DOHH2 (cell line): ENCODE measurements around the gene CHN2.

Experiments
- H3F3A ChIP-seq: fragments of 200-600 bp; sonication (generic), shearing (Covaris generic); 2 replicates; pipeline ENCODE4 v1.6.0; 2016; ENCODE audit warnings: antibody characterized with exemption, mild to moderate bottlenecking; ENCODE audit not compliant: control insufficient read depth, insufficient read depth
- H3K27ac ChIP-seq: fragments of 200-600 bp; sonication (generic); 2 replicates; pipeline ENCODE4 v1.5.1; 2014; ENCODE audit warnings: low read depth, mild to moderate bottlenecking, low read length, moderate library complexity
- H3K27me3 ChIP-seq: fragments of 200-600 bp; sonication (generic); 2 replicates; pipeline ENCODE4 v1.6.1; 2014; ENCODE audit warnings: mild to moderate bottlenecking, low read length, mixed read lengths; ENCODE audit not compliant: control insufficient read depth
- H3K36me3 ChIP-seq: fragments of 200-600 bp; sonication (generic); 2 replicates; pipeline ENCODE4 v1.6.1; 2014; ENCODE audit warnings: mild to moderate bottlenecking, low read length, moderate library complexity, mixed read lengths; ENCODE audit not compliant: control insufficient read depth
- H3K4me1 ChIP-seq: fragments of 200-600 bp; sonication (generic); 2 replicates; pipeline ENCODE4 v1.6.1; 2014; ENCODE audit warnings: mild to moderate bottlenecking, low read length, mixed read lengths; ENCODE audit not compliant: control insufficient read depth
- H3K4me2 ChIP-seq: fragments of 200-600 bp; sonication (generic); 2 replicates; pipeline ENCODE4 v1.6.0; 2014; ENCODE audit warnings: mild to moderate bottlenecking, low read length, moderate library complexity
- H3K4me3 ChIP-seq: fragments of 200-600 bp; sonication (generic); 2 replicates; pipeline ENCODE4 v1.5.1; 2014; ENCODE audit warnings: mild to moderate bottlenecking, low read length, mixed read lengths
- H3K79me2 ChIP-seq: fragments of 200-600 bp; sonication (generic); 2 replicates; pipeline ENCODE4 v1.6.1; 2014; ENCODE audit warnings: mild to moderate bottlenecking, low read length, mixed read lengths; ENCODE audit not compliant: control insufficient read depth
- H3K9me2 ChIP-seq: fragments of 200-600 bp; sonication (generic); replicated peaks from 2 replicates; pipeline ENCODE4 v1.6.1; 2014; ENCODE audit warnings: mild to moderate bottlenecking, low read length, mixed read lengths; ENCODE audit not compliant: control insufficient read depth
- H3K9me3 ChIP-seq: fragments of 200-600 bp; sonication (generic); 2 replicates; pipeline ENCODE4 v1.6.1; 2014; ENCODE audit warnings: antibody characterized with exemption, low read length, mixed read lengths; ENCODE audit not compliant: control insufficient read depth, insufficient read depth
- H4K20me1 ChIP-seq: fragments of 200-600 bp; sonication (generic); 2 replicates; pipeline ENCODE4 v1.6.0; 2014; ENCODE audit warnings: low read depth, mild to moderate bottlenecking, antibody characterized with exemption, low read length, moderate library complexity; ENCODE audit not compliant: control insufficient read depth, insufficient read depth
- EZH2phosphoT487 ChIP-seq: fragments of 200-600 bp; sonication (generic); IDR thresholded peaks from 2 replicates; pipeline ENCODE4 v1.6.1; 2017; ENCODE audit warnings: borderline replicate concordance, mild to moderate bottlenecking, antibody characterized with exemption, low read length, moderate library complexity, mixed read lengths
- TF ChIP-seq, protein P1 (sequence below): fragments of 200-600 bp; sonication (generic); IDR thresholded peaks from one replicate; pipeline ENCODE4 v1.5.1; 2014; ENCODE audit warnings: antibody characterized with exemption, mild to moderate bottlenecking, low read depth, low read length; ENCODE audit not compliant: poor library complexity, severe bottlenecking

Gene CHN2

DNA sequence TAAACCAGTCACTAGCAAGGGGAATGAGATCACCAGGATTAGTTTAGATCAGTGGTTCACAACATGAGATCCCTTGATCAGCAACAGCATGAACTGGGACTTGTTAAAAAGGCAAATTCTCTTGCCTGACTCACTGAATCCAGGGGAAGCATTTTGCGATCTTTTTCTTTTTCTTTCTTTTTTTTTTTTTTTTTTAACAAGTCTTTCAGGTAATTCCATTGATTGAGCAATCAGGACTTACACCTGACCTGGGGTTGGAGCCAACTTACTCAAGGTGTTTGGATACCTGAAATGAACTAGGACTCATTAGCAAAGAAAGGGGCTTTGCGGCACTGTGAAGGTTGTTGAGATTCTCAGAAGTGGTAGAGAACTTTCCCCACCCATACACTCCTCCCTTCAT, 321.9 kb downstream of the CHN2 start:
- no peak overlapping the region for H3K4me2 ChIP-seq
- H3K4me3 ChIP-seq = no peak overlapping the region
- TF ChIP-seq, protein P1, sequence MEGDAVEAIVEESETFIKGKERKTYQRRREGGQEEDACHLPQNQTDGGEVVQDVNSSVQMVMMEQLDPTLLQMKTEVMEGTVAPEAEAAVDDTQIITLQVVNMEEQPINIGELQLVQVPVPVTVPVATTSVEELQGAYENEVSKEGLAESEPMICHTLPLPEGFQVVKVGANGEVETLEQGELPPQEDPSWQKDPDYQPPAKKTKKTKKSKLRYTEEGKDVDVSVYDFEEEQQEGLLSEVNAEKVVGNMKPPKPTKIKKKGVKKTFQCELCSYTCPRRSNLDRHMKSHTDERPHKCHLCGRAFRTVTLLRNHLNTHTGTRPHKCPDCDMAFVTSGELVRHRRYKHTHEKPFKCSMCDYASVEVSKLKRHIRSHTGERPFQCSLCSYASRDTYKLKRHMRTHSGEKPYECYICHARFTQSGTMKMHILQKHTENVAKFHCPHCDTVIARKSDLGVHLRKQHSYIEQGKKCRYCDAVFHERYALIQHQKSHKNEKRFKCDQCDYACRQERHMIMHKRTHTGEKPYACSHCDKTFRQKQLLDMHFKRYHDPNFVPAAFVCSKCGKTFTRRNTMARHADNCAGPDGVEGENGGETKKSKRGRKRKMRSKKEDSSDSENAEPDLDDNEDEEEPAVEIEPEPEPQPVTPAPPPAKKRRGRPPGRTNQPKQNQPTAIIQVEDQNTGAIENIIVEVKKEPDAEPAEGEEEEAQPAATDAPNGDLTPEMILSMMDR = no peak
- TF ChIP-seq EZH2phosphoT487 = no peak
- H3K4me1 ChIP-seq = no peaks in the 10 kb centered on the region
- H3K36me3 ChIP-seq = no peaks in the 10 kb centered on the region
- no peaks in the 10 kb centered on the region for H3K9me3 ChIP-seq
- no peaks in the 10 kb centered on the region for H3F3A ChIP-seq
- H3K27me3 ChIP-seq = no peaks in the 10 kb centered on the region
- H3K79me2 ChIP-seq = no peaks in the 10 kb centered on the region
- no peaks in the 10 kb centered on the region for H3K9me2 ChIP-seq
- no peak overlapping the region for H3K27ac ChIP-seq
- H4K20me1 ChIP-seq = no peaks in the 10 kb centered on the region

DNA sequence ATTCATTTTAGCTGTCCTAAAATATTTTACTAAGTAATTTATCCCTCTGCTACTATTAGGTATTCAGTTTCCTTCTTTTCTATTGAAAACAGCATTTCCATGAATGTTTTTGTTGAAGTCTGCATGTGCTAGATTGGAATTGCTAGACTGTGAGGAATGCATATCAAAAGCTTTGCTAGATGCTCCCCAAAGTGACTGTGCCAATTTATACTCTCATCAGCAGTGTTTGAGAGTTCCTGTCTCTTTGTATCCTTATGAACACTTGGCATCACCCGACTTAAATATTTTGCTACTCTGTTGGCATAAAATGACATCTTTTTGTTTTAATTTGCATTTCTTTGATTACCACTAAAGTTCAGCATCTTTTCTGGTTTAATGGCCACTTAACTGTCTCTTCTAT, 324.0 kb downstream of the CHN2 start:
- 0 out of 2 replicates have a peak, but pooled peaks cover under 1% of the 10 kb centered on the region for H3K27me3 ChIP-seq
- no peaks in the 10 kb centered on the region for H3K36me3 ChIP-seq
- H3K79me2 ChIP-seq = no peaks in the 10 kb centered on the region
- H3K4me3 ChIP-seq = no peak overlapping the region
- no peaks in the 10 kb centered on the region for H3K9me2 ChIP-seq
- TF ChIP-seq, protein P1 = no peak
- no peak for TF ChIP-seq EZH2phosphoT487
- no peak overlapping the region for H3K4me2 ChIP-seq
- H4K20me1 ChIP-seq = no peaks in the 10 kb centered on the region
- no peaks in the 10 kb centered on the region for H3K4me1 ChIP-seq
- H3K27ac ChIP-seq = no peak overlapping the region
- H3F3A ChIP-seq = no peaks in the 10 kb centered on the region
- H3K9me3 ChIP-seq = no peaks in the 10 kb centered on the region

DNA sequence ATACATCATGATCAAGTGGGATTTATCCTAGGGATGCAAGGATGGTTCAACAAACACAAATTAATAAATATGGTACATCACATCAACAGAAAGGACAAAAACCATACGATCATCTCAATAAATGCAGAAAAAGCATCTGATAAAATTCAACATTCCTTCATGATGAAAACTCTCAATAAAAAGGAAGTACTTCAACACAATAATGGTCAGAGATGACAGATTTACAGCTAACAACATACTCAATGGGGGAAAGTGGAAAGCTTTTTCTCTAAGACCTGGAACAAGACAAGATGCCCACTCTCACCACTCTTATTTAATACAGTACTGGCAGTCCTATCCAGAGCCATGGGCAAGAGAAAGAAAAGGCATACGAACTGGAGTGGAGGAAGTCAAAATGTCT, 329.2 kb downstream of the CHN2 start:
- Histone ChIP-seq H3F3A (no peaks in the 10 kb centered on the region), H3K36me3 (no peaks in the 10 kb centered on the region), H4K20me1 (no peaks in the 10 kb centered on the region), H3K79me2 (no peaks in the 10 kb centered on the region), H3K9me3 (no peaks in the 10 kb centered on the region), H3K27ac (no peak overlapping the region), H3K27me3 (0 out of 2 replicates have a peak, but pooled peaks cover 4% of the 10 kb centered on the region), H3K4me1 (no peaks in the 10 kb centered on the region), H3K4me3 (no peak overlapping the region), H3K4me2 (no peak overlapping the region), H3K9me2 (no peaks in the 10 kb centered on the region)
- no peak for TF ChIP-seq EZH2phosphoT487
- TF ChIP-seq, protein P1 = no peak
